ENCODE results near the gene THRB.

GRCh38 chr3:24377218-24377993 lies 117.2 kb downstream of the THRB start:
- TF ChIP-seq EZH2phosphoT487 (IDR thresholded peaks at IDR 0.05; ENCODE audit: insufficient read depth, low read depth) (no peak), EZH2 (IDR thresholded peaks at IDR 0.05; ENCODE audit: insufficient read depth, poor library complexity, severe bottlenecking) (no peak)

Measured in GM23248 (cell line).